GM19455 (cell line): ENCODE results near the gene GABRB1.
"Not testable (repeated sequence)": the region's sequence is repeated elsewhere in the genome, so short reads cannot be mapped to it uniquely, and the experiment has no call there.

ENCODE experiments used
- ATAC-seq: cut with Tn5 transposase; IDR thresholded peaks from one replicate; pipeline ENCODE4 v1.9.1; 2021; ENCODE audit not compliant: unreplicated experiment

Gene GABRB1

GRCh38 chr4:47378021-47378530 lies 346.7 kb downstream of the GABRB1 start:
- ATAC-seq = not testable (repeated sequence)

- no peak for ATAC-seq
Observed at GRCh38 chr4:47381172-47381571, 349.8 kb downstream of the GABRB1 start.

GRCh38 chr4:47382846-47383360 lies 351.5 kb downstream of the GABRB1 start:
- no peak for ATAC-seq

GRCh38 chr4:47383829-47384427 lies 352.6 kb downstream of the GABRB1 start:
- ATAC-seq = peak; percentile 54

GRCh38 chr4:47386146-47386545 lies 354.8 kb downstream of the GABRB1 start:
- no peak for ATAC-seq

GRCh38 chr4:47386561-47387235 lies 355.3 kb downstream of the GABRB1 start:
- ATAC-seq = no peak

GRCh38 chr4:47390428-47391125 lies 359.2 kb downstream of the GABRB1 start:
- ATAC-seq = no peak

- ATAC-seq = no peak
Observed at GRCh38 chr4:47391256-47391655, 359.9 kb downstream of the GABRB1 start.

- no peak for ATAC-seq
Observed at GRCh38 chr4:47406408-47406807, 375.0 kb downstream of the GABRB1 start.

- no peak for ATAC-seq
Observed at GRCh38 chr4:47410271-47410670, 378.9 kb downstream of the GABRB1 start.

- no peak for ATAC-seq
Observed at GRCh38 chr4:47413521-47413920, 382.2 kb downstream of the GABRB1 start.

- ATAC-seq = no peak
Observed at GRCh38 chr4:47415719-47416118, 384.4 kb downstream of the GABRB1 start.

- ATAC-seq = no peak
Observed at GRCh38 chr4:47418147-47418546, 386.8 kb downstream of the GABRB1 start.

GRCh38 chr4:47419296-47419695 lies 387.9 kb downstream of the GABRB1 start:
- ATAC-seq = no peak

- ATAC-seq = no peak
Observed at GRCh38 chr4:47425628-47426027, 394.3 kb downstream of the GABRB1 start.

GRCh38 chr4:47427935-47428334 lies 396.6 kb downstream of the GABRB1 start:
- ATAC-seq = no peak

GRCh38 chr4:47432749-47433148 lies 401.4 kb downstream of the GABRB1 start:
- no peak for ATAC-seq

- no peak for ATAC-seq
Observed at GRCh38 chr4:47434931-47435330, 403.6 kb downstream of the GABRB1 start.

- peak; percentile 69 for ATAC-seq
Observed at GRCh38 chr4:47442980-47443379, 411.6 kb downstream of the GABRB1 start.

GRCh38 chr4:47444031-47444430 lies 412.7 kb downstream of the GABRB1 start:
- no peak for ATAC-seq

GRCh38 chr4:47451657-47452056 lies 420.3 kb downstream of the GABRB1 start:
- no peak for ATAC-seq

GRCh38 chr4:47462799-47463234 lies 431.4 kb downstream of the GABRB1 start:
- ATAC-seq = peak; percentile 37
